PC-3 (cell line): ENCODE results near the gene IPP.
"Not testable (repeated sequence)": the region's sequence is repeated elsewhere in the genome, so short reads cannot be mapped to it uniquely, and the experiment has no call there.

Source experiments
- CTCF ChIP-seq: fragments of 300-600 bp; sonication (generic); conservative IDR thresholded peaks from 2 replicates; pipeline ENCODE4 v1.5.1; 2017; ENCODE audit warnings: antibody characterized with exemption, low read depth, mild to moderate bottlenecking, low read length
- EZH2phosphoT487 ChIP-seq: fragments of 300-600 bp; sonication (generic); IDR thresholded peaks from 2 replicates; pipeline ENCODE4 v1.6.1; 2018; ENCODE audit warnings: mild to moderate bottlenecking, antibody characterized with exemption, low read length, borderline replicate concordance

- not testable (repeated sequence) for TF ChIP-seq CTCF, EZH2phosphoT487
Observed at GRCh38 chr1:45717386-45717785, 33.1 kb downstream of the IPP start.
